HUES64 (cell line): Measurements from ENCODE around the gene VKORC1L1.
"Not testable (repeated sequence)": the region's sequence is repeated elsewhere in the genome, so short reads cannot be mapped to it uniquely, and the experiment has no call there.

Experiments used
- H3K27ac ChIP-seq: 2 replicates; pipeline ENCODE4 v1.7.0; 2013; ENCODE audit warnings: low read depth, low read length, inconsistent platforms
- H3K27me3 ChIP-seq: 2 replicates; pipeline ENCODE4 v1.6.1; 2013; ENCODE audit warnings: mild to moderate bottlenecking, low read length; ENCODE audit not compliant: insufficient read depth
- H3K36me3 ChIP-seq: 2 replicates; pipeline ENCODE4 v1.6.1; 2013; ENCODE audit warnings: mild to moderate bottlenecking, low read length; ENCODE audit not compliant: insufficient read depth
- H3K4me1 ChIP-seq: 2 replicates; pipeline ENCODE4 v1.6.1; 2013; ENCODE audit warnings: mild to moderate bottlenecking, low read length, moderate library complexity; ENCODE audit not compliant: insufficient read depth
- H3K4me3 ChIP-seq: 2 replicates; pipeline ENCODE4 v1.5.1; 2013; ENCODE audit warnings: mild to moderate bottlenecking, low read length, moderate library complexity
- H3K9ac ChIP-seq: 2 replicates; pipeline ENCODE4 v1.6.1; 2013; ENCODE audit warnings: mild to moderate bottlenecking, low read depth, low read length
- H3K9me3 ChIP-seq: 2 replicates; pipeline ENCODE4 v1.6.1; 2013; ENCODE audit warnings: low read depth, low read length; ENCODE audit not compliant: insufficient read depth
- WGBS: fragments of 150-250, 120-280 bp; methylation state at CpG from one replicate; pipeline ENCODE4 v1.1.7; 2013; ENCODE audit warnings: missing lambda C conversion rate; 5-methylcytosine and 5-hydroxymethylcytosine counted together

Gene VKORC1L1

GRCh38 chr7:65915921-65916657 is 43.2 kb downstream of the VKORC1L1 start:
- no peak overlapping the region for H3K9ac ChIP-seq
- no peaks in the 10 kb centered on the region for H3K27me3 ChIP-seq
- 93% methylated on average over 8 of the region's 8 CpGs for WGBS
- H3K4me1 ChIP-seq, result no peaks in the 10 kb centered on the region
- H3K27ac ChIP-seq, result no peak overlapping the region
- H3K4me3 ChIP-seq, result no peak overlapping the region
- H3K36me3 ChIP-seq, result peaks cover 8% of the 10 kb centered on the region; the same call in 1 of the 2 replicates
- H3K9me3 ChIP-seq, result no peaks in the 10 kb centered on the region

- Histone ChIP-seq H3K27ac (no peak overlapping the region), H3K9me3 (no peaks in the 10 kb centered on the region), H3K36me3 (no peaks in the 10 kb centered on the region), H3K9ac (no peak overlapping the region), H3K4me3 (no peak overlapping the region), H3K4me1 (no peaks in the 10 kb centered on the region), H3K27me3 (no peaks in the 10 kb centered on the region)
- 89% methylated on average over 4 of the region's 4 CpGs for WGBS
Observed at GRCh38 chr7:65923316-65923715, 50.4 kb downstream of the VKORC1L1 start.

- H3K4me1 ChIP-seq, result no peaks in the 10 kb centered on the region
- H3K9ac ChIP-seq, result no peak overlapping the region
- no peak overlapping the region for H3K27ac ChIP-seq
- H3K27me3 ChIP-seq, result no peaks in the 10 kb centered on the region
- no peak overlapping the region for H3K4me3 ChIP-seq
- 84% methylated on average over 2 of the region's 4 CpGs for WGBS
- no peaks in the 10 kb centered on the region for H3K9me3 ChIP-seq
- H3K36me3 ChIP-seq, result no peaks in the 10 kb centered on the region
Observed at GRCh38 chr7:65924193-65924592, 51.3 kb downstream of the VKORC1L1 start.

DNA sequence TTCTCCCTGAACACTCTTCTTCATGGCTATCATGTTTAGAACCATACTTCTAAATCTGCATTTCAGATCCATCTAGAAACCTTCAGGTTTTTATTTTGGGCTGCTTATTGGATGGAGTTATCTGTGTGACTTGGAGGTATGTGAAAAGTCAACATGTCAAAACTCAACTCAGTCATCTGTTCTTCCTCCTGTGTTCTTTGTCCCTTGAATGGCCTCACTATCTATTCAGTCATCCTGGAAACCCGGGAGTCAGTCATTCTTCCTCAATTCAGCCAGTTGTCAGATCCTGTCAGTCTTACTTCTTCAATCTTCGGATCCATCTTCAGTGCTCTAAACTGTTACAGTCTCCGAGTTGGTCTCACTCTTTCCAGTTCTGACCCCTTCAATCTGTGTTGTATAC is 52.2 kb downstream of the VKORC1L1 start:
- Histone ChIP-seq H3K9ac (no peak overlapping the region), H3K4me3 (no peak overlapping the region), H3K27me3 (no peaks in the 10 kb centered on the region), H3K27ac (no peak overlapping the region), H3K36me3 (no peaks in the 10 kb centered on the region), H3K4me1 (peaks cover under 1% of the 10 kb centered on the region; the same call in 1 of the 2 replicates), H3K9me3 (no peaks in the 10 kb centered on the region)
- WGBS, result 89% methylated on average over 3 of the region's 3 CpGs

GRCh38 chr7:65926588-65926987 is 53.7 kb downstream of the VKORC1L1 start:
- no peak overlapping the region for H3K9ac ChIP-seq
- no peak overlapping the region for H3K27ac ChIP-seq
- no peaks in the 10 kb centered on the region for H3K9me3 ChIP-seq
- H3K4me3 ChIP-seq, result no peak overlapping the region
- H3K27me3 ChIP-seq, result no peaks in the 10 kb centered on the region
- no peaks in the 10 kb centered on the region for H3K36me3 ChIP-seq
- peaks cover 3% of the 10 kb centered on the region; the same call in 1 of the 2 replicates for H3K4me1 ChIP-seq

DNA sequence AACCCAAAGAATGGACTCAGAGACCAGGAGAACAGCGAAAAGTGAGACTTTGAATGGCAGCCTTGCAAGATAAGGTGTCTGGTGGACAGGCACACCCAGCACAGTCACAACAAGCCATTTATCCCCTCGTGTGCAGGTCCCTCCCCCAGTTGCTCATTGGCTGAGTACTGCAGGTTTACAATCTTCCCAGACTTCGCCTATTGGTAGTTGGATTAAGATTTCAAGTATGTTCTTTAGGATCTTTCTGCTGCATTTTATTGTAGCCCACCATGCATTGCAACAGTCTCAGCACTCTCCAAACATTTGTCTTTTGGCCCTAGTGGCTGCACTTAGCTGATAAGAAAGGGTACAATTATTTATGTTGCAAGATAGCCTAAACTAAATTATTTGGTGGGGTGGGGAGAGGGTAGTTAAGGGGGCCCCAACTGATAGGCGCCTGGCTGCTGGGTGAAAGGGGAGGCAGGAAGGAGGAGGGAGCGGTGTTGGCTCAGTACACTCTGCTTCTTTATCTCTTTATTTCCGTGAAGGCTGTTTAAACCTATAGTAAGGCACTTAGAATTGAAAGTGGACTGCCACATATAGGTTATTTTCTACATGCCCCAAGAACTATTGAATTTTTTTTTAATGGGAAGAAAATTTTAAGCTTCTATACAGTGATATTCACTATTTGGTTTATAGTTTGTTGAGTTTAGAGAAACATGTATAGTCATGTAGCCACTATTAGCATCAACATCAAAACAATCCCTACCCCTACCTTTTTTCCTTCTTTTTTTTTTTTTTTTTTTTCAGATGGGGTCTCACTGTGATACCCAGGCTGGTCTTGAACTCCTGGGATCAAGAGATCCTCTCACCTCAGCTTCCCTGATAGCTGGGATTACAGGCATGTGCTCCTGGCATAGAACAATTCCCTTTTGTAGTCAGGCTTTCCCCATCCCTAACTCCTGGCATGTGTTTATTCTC is 54.9 kb downstream of the VKORC1L1 start:
- no peak overlapping the region for H3K27ac ChIP-seq
- H3K4me3 ChIP-seq, result no peak overlapping the region
- WGBS, result 75% methylated on average over 5 of the region's 6 CpGs
- H3K27me3 ChIP-seq, result no peaks in the 10 kb centered on the region
- no peaks in the 10 kb centered on the region for H3K9me3 ChIP-seq
- H3K36me3 ChIP-seq, result no peaks in the 10 kb centered on the region
- H3K4me1 ChIP-seq, result peaks cover 3% of the 10 kb centered on the region; the same call in 1 of the 2 replicates
- no peak overlapping the region for H3K9ac ChIP-seq

DNA sequence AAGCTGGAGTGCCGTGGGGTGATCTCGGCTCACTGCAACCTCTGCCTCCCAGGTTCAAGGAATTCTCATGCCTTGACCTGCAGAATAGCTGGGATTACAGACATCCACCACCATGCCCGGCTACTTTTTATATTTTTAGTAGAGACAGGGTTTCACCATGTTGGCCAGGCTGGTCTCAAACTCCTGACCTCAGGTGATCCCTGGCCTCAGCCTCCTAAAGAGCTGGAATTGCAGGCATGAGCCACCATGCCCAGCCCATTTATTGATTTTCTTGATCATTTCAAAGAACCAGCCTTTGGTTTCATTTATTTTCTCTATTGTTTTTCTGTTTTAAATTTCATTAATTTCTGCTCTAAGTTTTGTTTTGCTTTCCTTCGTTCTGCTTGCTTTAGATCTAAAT is 58.8 kb downstream of the VKORC1L1 start:
- peaks cover 3% of the 10 kb centered on the region; the same call in 1 of the 2 replicates for H3K4me1 ChIP-seq
- no peak overlapping the region for H3K9ac ChIP-seq
- H3K27me3 ChIP-seq, result no peaks in the 10 kb centered on the region
- WGBS, result 93% methylated on average over 4 of the region's 4 CpGs
- no peaks in the 10 kb centered on the region for H3K36me3 ChIP-seq
- no peaks in the 10 kb centered on the region for H3K9me3 ChIP-seq
- H3K27ac ChIP-seq, result no peak overlapping the region
- H3K4me3 ChIP-seq, result no peak overlapping the region

GRCh38 chr7:65937296-65937695 is 64.4 kb downstream of the VKORC1L1 start:
- H3K27ac ChIP-seq, result no peak overlapping the region
- H3K4me1 ChIP-seq, result peaks cover 4% of the 10 kb centered on the region; the same call in 1 of the 2 replicates
- H3K4me3 ChIP-seq, result no peak overlapping the region
- H3K9me3 ChIP-seq, result no peaks in the 10 kb centered on the region
- H3K36me3 ChIP-seq, result peaks cover 8% of the 10 kb centered on the region; the same call in 1 of the 2 replicates
- H3K9ac ChIP-seq, result no peak overlapping the region
- WGBS, result 91% methylated on average over 2 of the region's 2 CpGs
- H3K27me3 ChIP-seq, result no peaks in the 10 kb centered on the region

DNA sequence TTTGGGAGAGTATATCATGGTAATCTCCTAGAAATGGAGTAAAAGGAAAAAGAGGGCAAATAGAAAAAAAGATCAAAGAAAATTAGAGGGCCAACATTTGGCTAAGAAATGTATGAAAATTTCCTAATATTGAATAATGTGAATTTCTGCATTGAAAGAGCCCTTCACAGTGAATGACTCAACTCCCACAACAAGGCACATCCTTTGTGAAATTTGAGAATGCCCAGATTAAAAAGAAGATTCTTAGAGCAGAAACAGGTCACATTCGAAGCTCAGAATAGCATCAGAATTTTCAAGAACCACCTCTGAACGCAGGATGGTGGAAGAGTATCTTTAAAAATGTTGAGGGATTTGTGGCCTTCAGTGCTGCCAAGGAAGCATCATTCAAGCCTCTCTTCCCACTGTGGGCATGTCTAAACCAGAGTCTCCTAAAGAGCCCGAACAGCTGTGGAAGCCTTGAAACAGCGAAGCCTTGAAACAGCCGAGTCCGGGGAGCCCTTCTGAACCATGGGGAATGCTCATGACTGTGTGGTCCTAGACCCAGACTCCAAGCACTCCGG is 65.5 kb downstream of the VKORC1L1 start:
- no peak overlapping the region for H3K4me3 ChIP-seq
- H3K9ac ChIP-seq, result no peak overlapping the region
- no peaks in the 10 kb centered on the region for H3K9me3 ChIP-seq
- WGBS, result 97% methylated on average over 7 of the region's 7 CpGs
- peaks cover 8% of the 10 kb centered on the region; the same call in 1 of the 2 replicates for H3K36me3 ChIP-seq
- peaks cover 4% of the 10 kb centered on the region; the same call in 1 of the 2 replicates for H3K4me1 ChIP-seq
- H3K27me3 ChIP-seq, result no peaks in the 10 kb centered on the region
- no peak overlapping the region for H3K27ac ChIP-seq

DNA sequence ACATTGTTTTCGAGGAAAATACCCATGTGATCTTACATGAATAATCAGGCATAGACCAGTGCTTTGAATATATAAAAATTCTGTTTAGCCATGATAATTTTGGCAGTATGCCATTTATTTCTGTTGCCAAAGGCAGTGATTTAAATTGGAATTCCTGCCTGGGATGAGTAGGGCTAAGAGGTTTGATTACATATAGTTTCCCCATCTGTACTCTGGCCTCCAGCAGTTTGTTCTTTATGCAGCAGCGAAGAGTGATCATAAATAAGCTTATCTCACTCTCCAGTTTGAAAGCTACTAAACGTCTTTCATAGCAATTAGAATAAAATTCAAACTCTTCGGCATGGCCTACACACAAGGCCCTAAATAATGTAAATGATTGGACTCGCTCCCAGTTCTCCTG is 72.9 kb downstream of the VKORC1L1 start:
- H3K27ac ChIP-seq, H3K4me3 ChIP-seq, H3K27me3 ChIP-seq, H3K9ac ChIP-seq, H3K36me3 ChIP-seq, H3K4me1 ChIP-seq, H3K9me3 ChIP-seq: not testable (repeated sequence)
- no CpG with 5 or more reads among the region's 5 CpGs for WGBS

DNA sequence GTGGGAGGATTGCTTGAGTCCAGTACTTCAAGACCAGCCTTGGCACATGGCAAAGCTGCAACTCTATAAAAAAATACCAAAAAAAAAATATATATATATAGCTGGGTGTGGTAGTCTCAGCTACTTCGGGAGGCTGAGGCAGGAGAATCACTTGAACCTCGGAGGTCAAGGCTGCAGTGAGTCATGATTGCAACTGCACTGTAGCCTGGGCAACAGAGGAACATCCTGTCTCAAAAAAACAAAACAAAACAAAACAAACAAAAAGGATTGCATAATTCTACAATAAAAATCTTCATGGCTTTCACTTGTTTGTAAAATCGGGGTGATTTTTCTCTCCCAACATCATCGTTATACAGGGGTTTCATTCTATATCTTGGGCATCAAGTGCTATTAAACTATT is 74.0 kb downstream of the VKORC1L1 start:
- WGBS, result 94% methylated on average over 4 of the region's 4 CpGs
- H3K27ac ChIP-seq, result no peak overlapping the region

More for the DNA sequence above, 74.0 kb downstream of the VKORC1L1 start:
- H3K36me3 ChIP-seq, result no peaks in the 10 kb centered on the region
- no peaks in the 10 kb centered on the region for H3K4me1 ChIP-seq
- no peak overlapping the region for H3K9ac ChIP-seq
- H3K9me3 ChIP-seq, result no peaks in the 10 kb centered on the region
- H3K27me3 ChIP-seq, result no peaks in the 10 kb centered on the region
- H3K4me3 ChIP-seq, result no peak overlapping the region
